ENCODE results near the gene HMCN2.

GRCh38 chr9:130310456-130310855 lies 44.9 kb downstream of the HMCN2 start:
- TF ChIP-seq MAX (IDR thresholded peaks at IDR 0.05), result no peak
- no peak for TF ChIP-seq ZBTB7A (IDR thresholded peaks at IDR 0.05; ENCODE audit: low read depth)
- no peak for TF ChIP-seq FOXM1 (IDR thresholded peaks at IDR 0.05; ENCODE audit: borderline replicate concordance, low read depth)
